HepG2 (cell line): Measurements from ENCODE around the gene IQSEC1.

Source experiments
- AHR ChIP-seq: IDR thresholded peaks from 2 replicates; pipeline ENCODE4 v1.6.1; 2018; ENCODE audit warnings: missing genetic modification reagents, missing compliant biosample characterization
- BRF2 ChIP-seq: sonication (generic); formaldehyde crosslinking; IDR thresholded peaks from 2 replicates; pipeline ENCODE4 v1.8.1; 2022; ENCODE audit warnings: mild to moderate bottlenecking, missing genetic modification reagents
- ESRRA ChIP-seq: sonication (generic); formaldehyde crosslinking; IDR thresholded peaks from 2 replicates; pipeline ENCODE4 v1.5.1; 2020; ENCODE audit warnings: mild to moderate bottlenecking, low read depth, missing genetic modification reagents
- EZH2 ChIP-seq: conservative IDR thresholded peaks from 2 replicates; pipeline ENCODE4 v1.6.1; 2012; ENCODE audit warnings: mild to moderate bottlenecking, low read depth, low read length, moderate library complexity
- HHEX ChIP-seq: IDR thresholded peaks from 2 replicates; pipeline ENCODE4 v1.6.1; 2016; ENCODE audit warnings: control low read depth
- IRF2 ChIP-seq: IDR thresholded peaks from 2 replicates; pipeline ENCODE4 v1.6.1; 2018; ENCODE audit warnings: missing genetic modification reagents, missing compliant biosample characterization
- MAZ ChIP-seq, 2 experiments: sonication (generic) in 1 of 2; formaldehyde crosslinking in 1 of 2; IDR thresholded peaks; 2 replicates each; pipeline versions ENCODE4 v1.5.0 to v1.6.1; 2012 to 2020; ENCODE audit warnings: low read depth in 2 of 2, mild to moderate bottlenecking in 2 of 2, borderline replicate concordance in 1 of 2, improper control_type of control experiment in 1 of 2, low read length in 1 of 2, missing genetic modification reagents in 1 of 2, moderate library complexity in 1 of 2
- TAF1 ChIP-seq: sonication (generic); formaldehyde crosslinking; IDR thresholded peaks from 2 replicates; pipeline ENCODE4 v1.4.0; 2020; ENCODE audit warnings: missing genetic modification reagents
- ZNF550 ChIP-seq: sonication (generic); formaldehyde crosslinking; IDR thresholded peaks from 2 replicates; pipeline ENCODE4 v1.4.0; 2020; ENCODE audit warnings: mild to moderate bottlenecking, missing genetic modification reagents, borderline replicate concordance
- TF ChIP-seq, protein P1 (sequence below): sonication (generic); formaldehyde crosslinking; IDR thresholded peaks from 2 replicates; pipeline ENCODE4 v1.5.0; 2020; ENCODE audit warnings: mild to moderate bottlenecking, missing genetic modification reagents, moderate library complexity
- TF ChIP-seq, protein P2 (sequence below): sonication (generic); formaldehyde crosslinking; IDR thresholded peaks from 2 replicates; pipeline ENCODE4 v1.4.0; 2020; ENCODE audit warnings: missing genetic modification reagents, mild to moderate bottlenecking, borderline replicate concordance
- TF ChIP-seq, protein P3 (sequence below): fragments of 450-650 bp; IDR thresholded peaks from 2 replicates; pipeline ENCODE4 v1.6.1; 2016

GRCh38 chr3:12898290-12898964, 174.8 kb downstream of the IQSEC1 start:
- TF ChIP-seq, protein P1, sequence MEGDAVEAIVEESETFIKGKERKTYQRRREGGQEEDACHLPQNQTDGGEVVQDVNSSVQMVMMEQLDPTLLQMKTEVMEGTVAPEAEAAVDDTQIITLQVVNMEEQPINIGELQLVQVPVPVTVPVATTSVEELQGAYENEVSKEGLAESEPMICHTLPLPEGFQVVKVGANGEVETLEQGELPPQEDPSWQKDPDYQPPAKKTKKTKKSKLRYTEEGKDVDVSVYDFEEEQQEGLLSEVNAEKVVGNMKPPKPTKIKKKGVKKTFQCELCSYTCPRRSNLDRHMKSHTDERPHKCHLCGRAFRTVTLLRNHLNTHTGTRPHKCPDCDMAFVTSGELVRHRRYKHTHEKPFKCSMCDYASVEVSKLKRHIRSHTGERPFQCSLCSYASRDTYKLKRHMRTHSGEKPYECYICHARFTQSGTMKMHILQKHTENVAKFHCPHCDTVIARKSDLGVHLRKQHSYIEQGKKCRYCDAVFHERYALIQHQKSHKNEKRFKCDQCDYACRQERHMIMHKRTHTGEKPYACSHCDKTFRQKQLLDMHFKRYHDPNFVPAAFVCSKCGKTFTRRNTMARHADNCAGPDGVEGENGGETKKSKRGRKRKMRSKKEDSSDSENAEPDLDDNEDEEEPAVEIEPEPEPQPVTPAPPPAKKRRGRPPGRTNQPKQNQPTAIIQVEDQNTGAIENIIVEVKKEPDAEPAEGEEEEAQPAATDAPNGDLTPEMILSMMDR (CRISPR knock-in tag) = no peak
- TF ChIP-seq ZNF550 (CRISPR knock-in tag) (no peak), AHR (CRISPR knock-in tag) (no peak), IRF2 (CRISPR knock-in tag) (no peak), MAZ (IDR thresholded peaks at IDR 0.05; ENCODE audit: borderline replicate concordance, low read depth, low read length) (no peak), MAZ (CRISPR knock-in tag; IDR thresholded peaks at IDR 0.05; ENCODE audit: low read depth) (no peak), HHEX (CRISPR knock-in tag) (no peak), BRF2 (no peak), TAF1 (no peak), ESRRA (no peak), EZH2 (no peak)
- TF ChIP-seq, protein P2, sequence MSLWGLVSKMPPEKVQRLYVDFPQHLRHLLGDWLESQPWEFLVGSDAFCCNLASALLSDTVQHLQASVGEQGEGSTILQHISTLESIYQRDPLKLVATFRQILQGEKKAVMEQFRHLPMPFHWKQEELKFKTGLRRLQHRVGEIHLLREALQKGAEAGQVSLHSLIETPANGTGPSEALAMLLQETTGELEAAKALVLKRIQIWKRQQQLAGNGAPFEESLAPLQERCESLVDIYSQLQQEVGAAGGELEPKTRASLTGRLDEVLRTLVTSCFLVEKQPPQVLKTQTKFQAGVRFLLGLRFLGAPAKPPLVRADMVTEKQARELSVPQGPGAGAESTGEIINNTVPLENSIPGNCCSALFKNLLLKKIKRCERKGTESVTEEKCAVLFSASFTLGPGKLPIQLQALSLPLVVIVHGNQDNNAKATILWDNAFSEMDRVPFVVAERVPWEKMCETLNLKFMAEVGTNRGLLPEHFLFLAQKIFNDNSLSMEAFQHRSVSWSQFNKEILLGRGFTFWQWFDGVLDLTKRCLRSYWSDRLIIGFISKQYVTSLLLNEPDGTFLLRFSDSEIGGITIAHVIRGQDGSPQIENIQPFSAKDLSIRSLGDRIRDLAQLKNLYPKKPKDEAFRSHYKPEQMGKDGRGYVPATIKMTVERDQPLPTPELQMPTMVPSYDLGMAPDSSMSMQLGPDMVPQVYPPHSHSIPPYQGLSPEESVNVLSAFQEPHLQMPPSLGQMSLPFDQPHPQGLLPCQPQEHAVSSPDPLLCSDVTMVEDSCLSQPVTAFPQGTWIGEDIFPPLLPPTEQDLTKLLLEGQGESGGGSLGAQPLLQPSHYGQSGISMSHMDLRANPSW (CRISPR knock-in tag) = no peak
- TF ChIP-seq, protein P3, sequence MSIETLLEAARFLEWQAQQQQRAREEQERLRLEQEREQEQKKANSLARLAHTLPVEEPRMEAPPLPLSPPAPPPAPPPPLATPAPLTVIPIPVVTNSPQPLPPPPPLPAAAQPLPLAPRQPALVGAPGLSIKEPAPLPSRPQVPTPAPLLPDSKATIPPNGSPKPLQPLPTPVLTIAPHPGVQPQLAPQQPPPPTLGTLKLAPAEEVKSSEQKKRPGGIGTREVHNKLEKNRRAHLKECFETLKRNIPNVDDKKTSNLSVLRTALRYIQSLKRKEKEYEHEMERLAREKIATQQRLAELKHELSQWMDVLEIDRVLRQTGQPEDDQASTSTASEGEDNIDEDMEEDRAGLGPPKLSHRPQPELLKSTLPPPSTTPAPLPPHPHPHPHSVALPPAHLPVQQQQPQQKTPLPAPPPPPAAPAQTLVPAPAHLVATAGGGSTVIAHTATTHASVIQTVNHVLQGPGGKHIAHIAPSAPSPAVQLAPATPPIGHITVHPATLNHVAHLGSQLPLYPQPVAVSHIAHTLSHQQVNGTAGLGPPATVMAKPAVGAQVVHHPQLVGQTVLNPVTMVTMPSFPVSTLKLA = no peak
